A549 (cell line): ENCODE results near the gene TMEM266. TPM values are rescaled to one million over a fixed set of nuclear protein-coding genes. Genes with fewer than 3 reads are reported as not detected.

Experiments used
- ATAC-seq, 2 experiments: fragments of 200-7000 bp in 1 of 2; fragments of >200 bp in 1 of 2; cut with Nextera tagmentation in 1 of 2; cut with Tn5 transposase in 1 of 2; 3 replicates each; pipeline versions ENCODE4 v1.8.0 to v1.9.1; 2018 to 2020; ENCODE audit warnings: mild to moderate bottlenecking in 1 of 2, moderate library complexity in 1 of 2
- CTCF ChIA-PET: fragments of 300-600 bp; sonication (Branson Sonifier 250); formaldehyde crosslinking; extraction: SDS; loops from one replicate; lab custom pipeline; 2021; ENCODE audit warnings: antibody characterized with exemption, inconsistent platforms; lab: Yijun Ruan, JAX
- POLR2A ChIA-PET: fragments of 350-600 bp; formaldehyde crosslinking; extraction: SDS; loops from one replicate; lab custom pipeline; 2021; ENCODE audit warnings: antibody characterized with exemption, inconsistent platforms; lab: Yijun Ruan, JAX
- DNase-seq, 2 experiments: peaks; one replicate each; pipeline versions ENCODE4 v3.0.0 to v3.0.0-alpha.2; 2011 to 2016; ENCODE audit warnings: low read depth in 1 of 2, low spot score in 1 of 2
- FAIRE-seq: peaks from 2 replicates; lab custom pipeline; 2011; peaks lifted over from hg19 to GRCh38; lab: Jason Lieb, UNC
- H3K27ac ChIP-seq, 2 experiments: fragments of >200 bp; sonication (Bioruptor Twin); formaldehyde crosslinking; 3 replicates each; pipeline ENCODE4 v1.5.1; 2016 to 2017
- H3K4me1 ChIP-seq: fragments of >200 bp; sonication (Bioruptor Twin); formaldehyde crosslinking; 3 replicates; pipeline ENCODE4 v1.6.1; 2016
- H3K4me2 ChIP-seq: fragments of >200 bp; sonication (Bioruptor Twin); formaldehyde crosslinking; 3 replicates; pipeline ENCODE4 v1.6.1; 2016
- H3K4me3 ChIP-seq: fragments of >200 bp; sonication (Bioruptor Twin); formaldehyde crosslinking; 3 replicates; pipeline ENCODE4 v1.5.1; 2016
- H3K9me3 ChIP-seq: fragments of >200 bp; sonication (Bioruptor Twin); formaldehyde crosslinking; 3 replicates; pipeline ENCODE4 v1.6.1; 2016
- CBX2 ChIP-seq: fragments of 200-600 bp; sonication (generic); IDR thresholded peaks from 2 replicates; pipeline ENCODE4 v1.6.1; 2016; ENCODE audit warnings: low read depth, mild to moderate bottlenecking, borderline replicate concordance
- CBX8 ChIP-seq: fragments of 200-600 bp; sonication (generic); IDR thresholded peaks from 2 replicates; pipeline ENCODE4 v1.6.1; 2016
- CHD2 ChIP-seq: fragments of 150-350 bp; IDR thresholded peaks from 2 replicates; pipeline ENCODE4 v1.6.1; 2014; ENCODE audit warnings: low read length; ENCODE audit not compliant: partially characterized antibody
- ESRRA ChIP-seq: fragments of 150-350 bp; IDR thresholded peaks from 2 replicates; pipeline ENCODE4 v1.6.1; 2014; ENCODE audit warnings: mild to moderate bottlenecking, low read length, borderline replicate concordance
- FOSB ChIP-seq: fragments of 250-450 bp; sonication (Bioruptor Pico); IDR thresholded peaks from 2 replicates; pipeline ENCODE4 v1.5.0; 2020; ENCODE audit warnings: mild to moderate bottlenecking, moderate library complexity
- FOXS1 ChIP-seq: fragments of 250-450 bp; sonication (Bioruptor Pico); IDR thresholded peaks from 2 replicates; pipeline ENCODE4 v1.5.0; 2020; ENCODE audit warnings: mild to moderate bottlenecking, moderate library complexity
- HOXA7 ChIP-seq: fragments of 250-450 bp; sonication (Bioruptor Pico); IDR thresholded peaks from 2 replicates; pipeline ENCODE4 v1.5.0; 2020; ENCODE audit warnings: mild to moderate bottlenecking, moderate library complexity
- HOXB5 ChIP-seq: fragments of 250-450 bp; sonication (Bioruptor Pico); IDR thresholded peaks from 2 replicates; pipeline ENCODE4 v1.5.0; 2020; ENCODE audit warnings: mild to moderate bottlenecking, moderate library complexity
- JUNB ChIP-seq: fragments of >200 bp; sonication (Bioruptor Twin); formaldehyde crosslinking; IDR thresholded peaks from 2 replicates; pipeline ENCODE4 v1.6.1; 2016
- KDM1A ChIP-seq: fragments of 200-600 bp; sonication (generic); IDR thresholded peaks from 2 replicates; pipeline ENCODE4 v1.6.1; 2016; ENCODE audit warnings: low read depth, mild to moderate bottlenecking
- PHF8 ChIP-seq: fragments of 200-600 bp; sonication (generic); IDR thresholded peaks from 2 replicates; pipeline ENCODE4 v1.6.1; 2016; ENCODE audit warnings: low read depth, mild to moderate bottlenecking, antibody characterized with exemption, moderate library complexity, borderline replicate concordance
- RAD21 ChIP-seq, 2 experiments: fragments of >200 bp in 1 of 2; sonication (Bioruptor Twin) in 1 of 2; formaldehyde crosslinking in 1 of 2; IDR thresholded peaks in 1 of 2; conservative IDR thresholded peaks in 1 of 2; 2 replicates in 1 of 2; 3 replicates in 1 of 2; pipeline ENCODE4 v1.6.1; 2012 to 2018; ENCODE audit warnings: inconsistent platforms in 1 of 2
- SMC3 ChIP-seq: fragments of >200 bp; sonication (Bioruptor Twin); formaldehyde crosslinking; IDR thresholded peaks from 3 replicates; pipeline ENCODE4 v1.6.1; 2018; ENCODE audit warnings: inconsistent platforms
- TFCP2L1 ChIP-seq: fragments of 250-450 bp; sonication (Bioruptor Pico); IDR thresholded peaks from 2 replicates; pipeline ENCODE4 v1.5.0; 2021; ENCODE audit warnings: mild to moderate bottlenecking
- ZC3H11A ChIP-seq: fragments of 450-650 bp; IDR thresholded peaks from 2 replicates; pipeline ENCODE4 v1.6.1; 2014; ENCODE audit warnings: antibody characterized with exemption, mild to moderate bottlenecking
- WGBS: methylation state at CpG from one replicate; pipeline ENCODE4 v1.1.6; 2017; ENCODE audit errors: missing lambda C conversion rate; 5-methylcytosine and 5-hydroxymethylcytosine counted together
- polyA plus RNA-seq, 4 experiments: library from polyadenylated mRNA; depleted of rRNA in 3 of 4; stranded (reverse); fragments of >200 nt; fragmentation: RNase III in 1 of 4; extraction: RNeasy Plus Mini Kit Qiagen cat#74134 plus additional on column Dnase treatment in 1 of 4; gene quantifications; 2 replicates in 3 of 4; 3 replicates in 1 of 4; pipeline ENCODE4 v1.2.3, GENCODE V29; 2011 to 2017
- TF ChIP-seq, protein P1 (sequence below): fragments of >200 bp; sonication (Bioruptor Twin); formaldehyde crosslinking; IDR thresholded peaks from 3 replicates; pipeline ENCODE4 v1.6.1; 2016
- TF ChIP-seq, protein P2 (sequence below): fragments of 250-450 bp; sonication (Bioruptor Pico); IDR thresholded peaks from 2 replicates; pipeline ENCODE4 v1.5.0; 2020; ENCODE audit warnings: low read depth, mild to moderate bottlenecking, moderate library complexity
- TF ChIP-seq, protein P3 (sequence below): fragments of >200 bp; sonication (Bioruptor Twin); formaldehyde crosslinking; IDR thresholded peaks from 3 replicates; pipeline ENCODE4 v1.5.1; 2016
- TF ChIP-seq, protein P4 (sequence below): IDR thresholded peaks from 2 replicates; pipeline ENCODE4 v1.6.1; 2012
- TF ChIP-seq, protein P5 (sequence below): IDR thresholded peaks from 2 replicates; pipeline ENCODE4 v1.6.1; 2012
- TF ChIP-seq, protein P6 (sequence below): fragments of 200-600 bp; sonication (generic); IDR thresholded peaks from 2 replicates; pipeline ENCODE4 v1.6.1; 2016; ENCODE audit warnings: antibody characterized with exemption, mild to moderate bottlenecking, moderate library complexity
- TF ChIP-seq, protein P7 (sequence below): IDR thresholded peaks from 2 replicates; pipeline ENCODE4 v1.6.1; 2012; ENCODE audit warnings: low read depth, borderline replicate concordance

TMEM266 gene
- polyA plus RNA-seq, 2 of the 4 experiments (the other 2 are of a cell fraction) = 0.06 to 0.08 TPM

DNA sequence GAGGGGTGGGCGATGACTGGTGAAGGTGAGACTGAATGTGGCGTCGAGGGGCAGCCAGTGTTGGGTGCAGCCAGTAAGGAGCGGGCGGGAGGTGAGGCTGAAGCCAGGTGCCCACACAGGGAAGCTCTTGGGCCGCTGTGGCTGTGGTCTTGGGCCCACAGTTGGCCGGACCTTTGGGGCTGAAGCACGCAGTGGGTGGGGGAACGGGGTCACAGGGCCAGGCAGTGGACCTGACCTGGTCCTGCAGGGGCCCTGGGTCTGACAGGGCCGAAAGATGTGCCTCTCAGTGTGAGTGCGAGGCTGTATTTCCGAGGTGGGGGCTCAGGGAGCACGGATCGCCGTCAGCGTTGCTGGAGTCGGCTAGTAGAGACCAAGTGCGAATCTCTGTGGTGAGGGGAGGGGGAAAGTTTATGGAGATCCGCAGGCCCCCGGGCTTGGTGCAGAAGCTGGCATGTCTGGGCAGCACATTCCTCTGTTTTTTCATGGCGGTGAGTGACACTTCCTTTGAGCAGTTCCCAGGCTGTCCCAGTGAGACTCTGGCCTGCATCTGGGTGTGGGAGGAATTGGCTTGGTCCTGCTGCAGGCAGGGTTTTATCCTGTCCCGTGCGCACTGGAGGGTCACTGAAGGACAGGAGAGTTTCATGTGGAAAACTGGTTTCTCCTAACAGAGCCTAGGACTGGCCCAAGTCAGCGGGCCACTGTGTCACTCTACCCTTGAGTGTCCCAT is 100.8 kb downstream of the TMEM266 start:
- Histone ChIP-seq H3K4me3 (no peak overlapping the region), H3K4me1 (peaks cover 10% of the 10 kb centered on the region), H3K9me3 (no peaks in the 10 kb centered on the region), H3K27ac (peak overlapping the region in 1 of 2 experiments; percentile 7; a peak in 1 of 6 replicates), H3K4me2 (no peak overlapping the region)
- ChIA-PET POLR2A (no interaction called here), CTCF (interaction anchor here (0.5 to 21.8 kb wide), 5 partner anchors 11 to 390 kb away, joined by 3 to 292 read pairs (median 8); no protein-coding TSS in a partner anchor)
- DNase-seq (no peak), ATAC-seq (no peak)
- WGBS = 79% methylated on average over 23 of the region's 24 CpGs
- TF ChIP-seq CBX8 (no peak), HOXB5 (no peak), CBX2 (no peak), HOXA7 (CRISPR knock-in tag) (no peak), KDM1A (no peak), FOXS1 (CRISPR knock-in tag) (no peak), RAD21 (conservative IDR thresholded peaks at IDR 0.05 in 1 of 2, IDR thresholded peaks at IDR 0.05 in 1 of 2) (no peak), SMC3 (no peak), ESRRA (no peak), TFCP2L1 (CRISPR knock-in tag) (no peak)
- TF ChIP-seq, protein P1, sequence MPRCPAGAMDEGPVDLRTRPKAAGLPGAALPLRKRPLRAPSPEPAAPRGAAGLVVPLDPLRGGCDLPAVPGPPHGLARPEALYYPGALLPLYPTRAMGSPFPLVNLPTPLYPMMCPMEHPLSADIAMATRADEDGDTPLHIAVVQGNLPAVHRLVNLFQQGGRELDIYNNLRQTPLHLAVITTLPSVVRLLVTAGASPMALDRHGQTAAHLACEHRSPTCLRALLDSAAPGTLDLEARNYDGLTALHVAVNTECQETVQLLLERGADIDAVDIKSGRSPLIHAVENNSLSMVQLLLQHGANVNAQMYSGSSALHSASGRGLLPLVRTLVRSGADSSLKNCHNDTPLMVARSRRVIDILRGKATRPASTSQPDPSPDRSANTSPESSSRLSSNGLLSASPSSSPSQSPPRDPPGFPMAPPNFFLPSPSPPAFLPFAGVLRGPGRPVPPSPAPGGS = no peak
- TF ChIP-seq, protein P2, sequence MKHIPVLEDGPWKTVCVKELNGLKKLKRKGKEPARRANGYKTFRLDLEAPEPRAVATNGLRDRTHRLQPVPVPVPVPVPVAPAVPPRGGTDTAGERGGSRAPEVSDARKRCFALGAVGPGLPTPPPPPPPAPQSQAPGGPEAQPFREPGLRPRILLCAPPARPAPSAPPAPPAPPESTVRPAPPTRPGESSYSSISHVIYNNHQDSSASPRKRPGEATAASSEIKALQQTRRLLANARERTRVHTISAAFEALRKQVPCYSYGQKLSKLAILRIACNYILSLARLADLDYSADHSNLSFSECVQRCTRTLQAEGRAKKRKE = no peak
- TF ChIP-seq, protein P3, sequence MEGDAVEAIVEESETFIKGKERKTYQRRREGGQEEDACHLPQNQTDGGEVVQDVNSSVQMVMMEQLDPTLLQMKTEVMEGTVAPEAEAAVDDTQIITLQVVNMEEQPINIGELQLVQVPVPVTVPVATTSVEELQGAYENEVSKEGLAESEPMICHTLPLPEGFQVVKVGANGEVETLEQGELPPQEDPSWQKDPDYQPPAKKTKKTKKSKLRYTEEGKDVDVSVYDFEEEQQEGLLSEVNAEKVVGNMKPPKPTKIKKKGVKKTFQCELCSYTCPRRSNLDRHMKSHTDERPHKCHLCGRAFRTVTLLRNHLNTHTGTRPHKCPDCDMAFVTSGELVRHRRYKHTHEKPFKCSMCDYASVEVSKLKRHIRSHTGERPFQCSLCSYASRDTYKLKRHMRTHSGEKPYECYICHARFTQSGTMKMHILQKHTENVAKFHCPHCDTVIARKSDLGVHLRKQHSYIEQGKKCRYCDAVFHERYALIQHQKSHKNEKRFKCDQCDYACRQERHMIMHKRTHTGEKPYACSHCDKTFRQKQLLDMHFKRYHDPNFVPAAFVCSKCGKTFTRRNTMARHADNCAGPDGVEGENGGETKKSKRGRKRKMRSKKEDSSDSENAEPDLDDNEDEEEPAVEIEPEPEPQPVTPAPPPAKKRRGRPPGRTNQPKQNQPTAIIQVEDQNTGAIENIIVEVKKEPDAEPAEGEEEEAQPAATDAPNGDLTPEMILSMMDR = no peak
- TF ChIP-seq, protein P4, sequence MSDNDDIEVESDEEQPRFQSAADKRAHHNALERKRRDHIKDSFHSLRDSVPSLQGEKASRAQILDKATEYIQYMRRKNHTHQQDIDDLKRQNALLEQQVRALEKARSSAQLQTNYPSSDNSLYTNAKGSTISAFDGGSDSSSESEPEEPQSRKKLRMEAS = no peak
- TF ChIP-seq, protein P5, sequence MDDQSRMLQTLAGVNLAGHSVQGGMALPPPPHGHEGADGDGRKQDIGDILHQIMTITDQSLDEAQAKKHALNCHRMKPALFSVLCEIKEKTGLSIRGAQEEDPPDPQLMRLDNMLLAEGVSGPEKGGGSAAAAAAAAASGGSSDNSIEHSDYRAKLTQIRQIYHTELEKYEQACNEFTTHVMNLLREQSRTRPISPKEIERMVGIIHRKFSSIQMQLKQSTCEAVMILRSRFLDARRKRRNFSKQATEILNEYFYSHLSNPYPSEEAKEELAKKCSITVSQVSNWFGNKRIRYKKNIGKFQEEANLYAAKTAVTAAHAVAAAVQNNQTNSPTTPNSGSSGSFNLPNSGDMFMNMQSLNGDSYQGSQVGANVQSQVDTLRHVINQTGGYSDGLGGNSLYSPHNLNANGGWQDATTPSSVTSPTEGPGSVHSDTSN = no peak
- TF ChIP-seq, all 56 proteins: peak for 0
- FAIRE-seq = no peak

DNA sequence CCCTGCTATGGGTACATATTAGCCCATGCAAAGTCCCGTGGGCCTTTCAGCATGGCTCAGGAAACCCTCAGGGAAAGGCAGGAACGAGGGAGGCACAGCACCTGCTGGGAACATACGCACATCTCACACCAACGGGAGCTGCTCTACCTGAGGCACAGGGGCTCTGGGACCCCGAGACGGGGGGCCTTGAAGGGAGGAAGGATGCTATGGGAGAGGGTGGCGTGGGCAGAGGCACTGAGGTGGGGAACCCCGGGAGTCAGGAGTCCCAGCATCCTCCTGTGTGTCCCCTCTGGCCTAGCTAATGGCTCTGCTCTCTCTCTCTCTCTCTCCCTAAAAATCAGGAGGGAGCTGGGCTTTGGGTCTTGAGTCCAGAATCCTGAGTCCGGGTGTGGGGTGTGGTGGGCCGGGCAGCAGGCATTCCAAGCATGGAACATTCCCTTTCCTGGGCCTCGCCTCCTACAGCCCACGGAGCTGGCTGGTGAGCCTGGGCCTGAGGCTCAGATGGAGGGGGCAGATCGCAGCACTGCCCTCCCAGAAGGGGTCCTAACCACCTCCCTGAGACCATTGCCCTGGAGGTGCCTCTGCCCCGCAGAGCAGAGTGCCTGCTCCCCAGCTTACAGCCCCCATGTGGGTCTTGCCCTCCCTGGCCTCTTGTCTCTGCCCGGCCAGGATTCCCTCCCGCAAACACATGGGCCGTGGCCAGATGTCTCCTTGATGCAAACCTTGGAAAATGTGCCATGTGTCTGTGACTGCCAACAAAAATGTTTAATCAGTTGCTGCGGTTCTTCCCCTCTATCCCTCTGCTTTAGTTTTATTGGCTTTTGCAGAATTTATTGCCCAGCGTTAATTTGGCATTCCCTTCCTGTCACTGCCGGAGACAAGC is 101.6 kb downstream of the TMEM266 start:
- FAIRE-seq = no peak
- WGBS = 65% methylated on average over 20 of the region's 20 CpGs
- Histone ChIP-seq H3K4me1 (peaks cover 10% of the 10 kb centered on the region), H3K4me3 (no peak overlapping the region), H3K4me2 (no peak overlapping the region), H3K9me3 (no peaks in the 10 kb centered on the region), H3K27ac (peak overlapping the region in 1 of 2 experiments; percentile 7; a peak in 1 of 6 replicates)
- no peak for DNase-seq
- no peak for ATAC-seq
- CTCF ChIA-PET = interaction anchor here (0.5 to 21.8 kb wide), 6 partner anchors 12 to 391 kb away, joined by 3 to 292 read pairs (median 6); no protein-coding TSS in a partner anchor
- POLR2A ChIA-PET = no interaction called here
- TF ChIP-seq, protein P6, sequence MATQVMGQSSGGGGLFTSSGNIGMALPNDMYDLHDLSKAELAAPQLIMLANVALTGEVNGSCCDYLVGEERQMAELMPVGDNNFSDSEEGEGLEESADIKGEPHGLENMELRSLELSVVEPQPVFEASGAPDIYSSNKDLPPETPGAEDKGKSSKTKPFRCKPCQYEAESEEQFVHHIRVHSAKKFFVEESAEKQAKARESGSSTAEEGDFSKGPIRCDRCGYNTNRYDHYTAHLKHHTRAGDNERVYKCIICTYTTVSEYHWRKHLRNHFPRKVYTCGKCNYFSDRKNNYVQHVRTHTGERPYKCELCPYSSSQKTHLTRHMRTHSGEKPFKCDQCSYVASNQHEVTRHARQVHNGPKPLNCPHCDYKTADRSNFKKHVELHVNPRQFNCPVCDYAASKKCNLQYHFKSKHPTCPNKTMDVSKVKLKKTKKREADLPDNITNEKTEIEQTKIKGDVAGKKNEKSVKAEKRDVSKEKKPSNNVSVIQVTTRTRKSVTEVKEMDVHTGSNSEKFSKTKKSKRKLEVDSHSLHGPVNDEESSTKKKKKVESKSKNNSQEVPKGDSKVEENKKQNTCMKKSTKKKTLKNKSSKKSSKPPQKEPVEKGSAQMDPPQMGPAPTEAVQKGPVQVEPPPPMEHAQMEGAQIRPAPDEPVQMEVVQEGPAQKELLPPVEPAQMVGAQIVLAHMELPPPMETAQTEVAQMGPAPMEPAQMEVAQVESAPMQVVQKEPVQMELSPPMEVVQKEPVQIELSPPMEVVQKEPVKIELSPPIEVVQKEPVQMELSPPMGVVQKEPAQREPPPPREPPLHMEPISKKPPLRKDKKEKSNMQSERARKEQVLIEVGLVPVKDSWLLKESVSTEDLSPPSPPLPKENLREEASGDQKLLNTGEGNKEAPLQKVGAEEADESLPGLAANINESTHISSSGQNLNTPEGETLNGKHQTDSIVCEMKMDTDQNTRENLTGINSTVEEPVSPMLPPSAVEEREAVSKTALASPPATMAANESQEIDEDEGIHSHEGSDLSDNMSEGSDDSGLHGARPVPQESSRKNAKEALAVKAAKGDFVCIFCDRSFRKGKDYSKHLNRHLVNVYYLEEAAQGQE = no peak
- TF ChIP-seq CBX2 = no peak
- no peak for TF ChIP-seq ESRRA
- no peak for TF ChIP-seq SMC3
- TF ChIP-seq, protein P7, sequence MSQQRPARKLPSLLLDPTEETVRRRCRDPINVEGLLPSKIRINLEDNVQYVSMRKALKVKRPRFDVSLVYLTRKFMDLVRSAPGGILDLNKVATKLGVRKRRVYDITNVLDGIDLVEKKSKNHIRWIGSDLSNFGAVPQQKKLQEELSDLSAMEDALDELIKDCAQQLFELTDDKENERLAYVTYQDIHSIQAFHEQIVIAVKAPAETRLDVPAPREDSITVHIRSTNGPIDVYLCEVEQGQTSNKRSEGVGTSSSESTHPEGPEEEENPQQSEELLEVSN = no peak
- no peak for TF ChIP-seq ZC3H11A
- TF ChIP-seq, protein P4 = no peak
- no peak for TF ChIP-seq CBX8
- TF ChIP-seq CHD2 = no peak
- TF ChIP-seq PHF8 = no peak
- TF ChIP-seq JUNB = no peak
- TF ChIP-seq FOSB (CRISPR knock-in tag) = no peak
